ENCODE results near the gene CYTH1. TPM values are rescaled to one million over a fixed set of nuclear protein-coding genes. Genes with fewer than 3 reads are reported as not detected.

Gene CYTH1
- total RNA-seq, 1 experiment from 2014 or later: 34.3 TPM

DNA sequence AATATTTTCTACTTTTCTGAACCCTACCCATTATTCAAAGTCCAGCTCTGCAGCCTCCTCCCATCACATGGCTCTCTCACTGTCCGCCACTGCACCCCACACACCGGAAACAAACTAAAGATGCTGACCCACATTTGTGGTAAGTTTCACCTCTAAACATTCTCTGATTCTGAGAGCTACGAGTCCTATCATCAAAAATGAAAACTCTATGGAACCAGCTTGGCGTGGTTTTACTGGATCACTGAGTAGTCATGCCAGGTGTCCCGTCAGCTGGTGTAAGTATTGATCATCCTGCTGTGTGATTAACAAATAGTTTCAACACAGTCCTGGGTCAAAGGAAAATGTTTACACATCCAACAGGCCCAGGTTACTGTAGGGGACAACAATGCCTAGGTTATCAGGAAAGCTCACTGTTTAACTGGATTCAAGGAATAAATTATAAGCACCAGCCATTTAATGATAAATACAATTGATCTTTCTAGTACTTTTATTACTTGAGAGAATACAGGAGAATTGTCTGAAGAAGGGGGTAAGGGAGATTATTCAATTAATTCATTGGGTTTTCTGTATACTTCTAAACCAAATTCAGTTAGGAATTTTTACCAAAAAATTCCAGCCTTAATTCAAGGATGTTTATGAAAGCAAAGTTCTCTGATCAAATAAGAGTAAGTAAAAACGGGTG, 33.9 kb downstream of the CYTH1 start:
- Histone ChIP-seq H3K4me2 (ENCODE audit: low read length) (0 out of 2 replicates have a peak overlapping the region, but pooled peaks have one; percentile 3), H3K27ac (ENCODE audit: low read depth, low read length) (no peak overlapping the region), H3K79me2 (ENCODE audit: insufficient read depth, low read length) (peaks cover 27% of the 10 kb centered on the region), H3K4me3 (replicated peaks in 1 of 2; ENCODE audit: low read depth in 1 of 2, low read length in 2 of 2) (no peak overlapping the region), H3K9me3 (ENCODE audit: control insufficient read depth in 1 of 2, insufficient read depth in 1 of 2, low read depth in 1 of 2, low read length in 2 of 2) (no peaks in the 10 kb centered on the region), H3K9ac (ENCODE audit: low read length) (no peak overlapping the region), H4K20me1 (ENCODE audit: insufficient read depth) (no peaks in the 10 kb centered on the region), H2AFZ (ENCODE audit: low read depth, low read length, poor library complexity, severe bottlenecking) (no peak overlapping the region), H3K36me3 (ENCODE audit: control insufficient read depth in 1 of 2, insufficient read depth in 2 of 2, low read length in 2 of 2) (no peaks in the 10 kb centered on the region), H3K27me3 (ENCODE audit: insufficient read depth, low read length) (no peaks in the 10 kb centered on the region), H3K9me2 (ENCODE audit: insufficient read depth) (no peaks in the 10 kb centered on the region), H3K4me1 (ENCODE audit: control insufficient read depth in 1 of 2, insufficient read depth in 2 of 2, low read length in 2 of 2) (peaks cover 10 to 18% of the 10 kb centered on the region in 2 experiments; a peak in 3 of 4 replicates)
- TF ChIP-seq ZNF274 (IDR thresholded peaks at IDR 0.05; ENCODE audit: low read depth, low read length) (no peak), EGR1 (IDR thresholded peaks at IDR 0.05; ENCODE audit: low read depth) (no peak), YY1 (IDR thresholded peaks at IDR 0.05; ENCODE audit: extremely low read depth, insufficient replicate concordance, low read depth, low read length) (no peak), FOSL1 (IDR thresholded peaks at IDR 0.05; ENCODE audit: low read depth) (no peak), CEBPB (IDR thresholded peaks at IDR 0.05; ENCODE audit: low read depth) (no peak), CBX3 (IDR thresholded peaks at IDR 0.05; ENCODE audit: low read depth) (no peak), SRF (IDR thresholded peaks at IDR 0.05; ENCODE audit: low read depth) (no peak), ZFX (IDR thresholded peaks at IDR 0.05) (no peak), RAD21 (IDR thresholded peaks at IDR 0.05; ENCODE audit: low read depth) (no peak), POLR2AphosphoS5 (IDR thresholded peaks at IDR 0.05; ENCODE audit: low read depth, low read length) (no peak), JUND (IDR thresholded peaks at IDR 0.05) (no peak), SIN3A (IDR thresholded peaks at IDR 0.05; ENCODE audit: low read depth) (no peak)
- TF ChIP-seq, protein P1, sequence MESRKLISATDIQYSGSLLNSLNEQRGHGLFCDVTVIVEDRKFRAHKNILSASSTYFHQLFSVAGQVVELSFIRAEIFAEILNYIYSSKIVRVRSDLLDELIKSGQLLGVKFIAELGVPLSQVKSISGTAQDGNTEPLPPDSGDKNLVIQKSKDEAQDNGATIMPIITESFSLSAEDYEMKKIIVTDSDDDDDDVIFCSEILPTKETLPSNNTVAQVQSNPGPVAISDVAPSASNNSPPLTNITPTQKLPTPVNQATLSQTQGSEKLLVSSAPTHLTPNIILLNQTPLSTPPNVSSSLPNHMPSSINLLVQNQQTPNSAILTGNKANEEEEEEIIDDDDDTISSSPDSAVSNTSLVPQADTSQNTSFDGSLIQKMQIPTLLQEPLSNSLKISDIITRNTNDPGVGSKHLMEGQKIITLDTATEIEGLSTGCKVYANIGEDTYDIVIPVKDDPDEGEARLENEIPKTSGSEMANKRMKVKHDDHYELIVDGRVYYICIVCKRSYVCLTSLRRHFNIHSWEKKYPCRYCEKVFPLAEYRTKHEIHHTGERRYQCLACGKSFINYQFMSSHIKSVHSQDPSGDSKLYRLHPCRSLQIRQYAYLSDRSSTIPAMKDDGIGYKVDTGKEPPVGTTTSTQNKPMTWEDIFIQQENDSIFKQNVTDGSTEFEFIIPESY (IDR thresholded peaks at IDR 0.05; ENCODE audit: extremely low read depth, insufficient replicate concordance, low read length): no peak
- no peak for ATAC-seq
- intact Hi-C loops (cut with micrococcal nuclease): no loop called here
- no TSS peak for BruUV-seq (replicated peaks)
- no peak for DNase-seq (ENCODE audit: low read depth, low spot score)
- ChIA-PET POLR2A (interaction anchor here (1.4 kb wide), 1 partner anchor 11 kb away, joined by 7 read pairs; no protein-coding TSS in a partner anchor), CTCF (no interaction called here), RAD21 (ENCODE audit: low non-redundant PET in 1 of 2, low total read pairs in 2 of 2, uncharacterized antibody in 2 of 2, unreplicated experiment in 2 of 2) (no interaction called here)

Measured in HCT116 (cell line).